ENCODE results near the gene SFPQ. TPM values are rescaled to one million over a fixed set of nuclear protein-coding genes. Genes with fewer than 3 reads are reported as not detected.
A peak's percentile ranks its signal among the peaks of the same experiment; 100 is the strongest.

SFPQ gene
- total RNA-seq, 3 donors from 2014 or later (not counting 1 experiment from before 2014, with no cell fraction given): 492 to 594 (median 558) TPM

DNA sequence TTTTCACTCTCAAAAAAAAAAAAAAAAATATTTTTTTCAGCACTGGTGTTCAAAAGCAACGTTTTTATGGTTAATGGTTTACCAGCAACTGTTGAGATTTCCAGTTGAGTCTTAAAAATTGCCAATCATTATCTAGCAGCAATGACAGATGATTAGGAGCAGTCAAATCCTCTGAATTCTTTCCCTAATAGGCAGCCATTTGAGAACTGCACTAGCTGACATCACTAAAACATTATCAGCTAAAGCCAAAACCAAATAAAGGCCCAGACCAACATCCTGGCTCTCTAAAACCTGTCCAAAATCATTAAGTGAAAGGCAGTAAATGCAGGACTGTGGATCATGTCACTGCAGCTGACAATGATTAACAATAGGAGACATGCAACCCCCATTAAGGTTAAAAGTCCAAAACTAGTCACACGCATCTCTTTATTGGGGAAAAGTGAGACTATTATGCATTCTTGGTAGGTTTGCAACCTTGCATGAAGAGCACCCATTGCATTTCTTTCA, 14.0 kb downstream of the SFPQ start:
- no peak for TF ChIP-seq CTCF (IDR thresholded peaks at IDR 0.05)
- DNase-seq (no peak), ATAC-seq (no peak)
- Mint-ChIP-seq H3K9me3 (no peaks in the 10 kb centered on the region), H3K36me3 (peaks cover 28% of the 10 kb centered on the region), H3K4me3 (peak overlapping the region; percentile 40), H3K27me3 (ENCODE audit: low read depth in 2 of 2) (no peaks in the 10 kb centered on the region), H3K27ac (peak overlapping the region; percentile 65 to 79), H3K4me1 (peaks cover 53 to 61% of the 10 kb centered on the region in 2 donors)
- H3K4me1 ChIP-seq (ENCODE audit: control insufficient read depth, insufficient read depth, low read length): no peaks in the 10 kb centered on the region
- no peaks in the 10 kb centered on the region for H3K27me3 ChIP-seq (ENCODE audit: control insufficient read depth, insufficient read depth, low read length)
- H3K27ac ChIP-seq (ENCODE audit: low read length): no peak overlapping the region
- WGBS (ENCODE audit: insufficient coverage): 83% methylated on average over 2 of the region's 2 CpGs
- intact Hi-C loops (cut with micrococcal nuclease): no loop called here
- no peaks in the 10 kb centered on the region for H3K9me3 ChIP-seq (ENCODE audit: control insufficient read depth, insufficient read depth, low read length)
- H3K4me3 ChIP-seq (ENCODE audit: low read length): no peak overlapping the region
- H3K36me3 ChIP-seq (ENCODE audit: control insufficient read depth, insufficient read depth, low read length): peaks cover 85% of the 10 kb centered on the region

DNA sequence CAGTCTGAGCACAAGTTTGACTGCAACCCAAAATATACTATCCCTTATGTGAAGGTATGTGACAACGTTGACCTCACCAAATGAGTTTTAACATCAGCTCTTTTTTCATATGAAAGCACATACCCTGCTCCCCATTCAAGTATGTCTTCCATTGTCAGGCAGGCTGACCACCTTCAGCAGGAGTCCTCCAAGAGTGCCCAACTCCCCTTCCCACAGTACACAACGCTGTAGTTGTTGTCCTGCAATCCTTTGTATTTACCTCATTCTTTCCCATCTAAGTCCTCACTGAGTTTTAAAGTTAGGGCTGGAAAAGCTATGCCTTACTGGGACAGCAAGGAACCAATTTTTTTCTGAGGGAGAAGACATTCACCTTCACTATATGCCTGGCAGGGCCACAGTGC, 14.7 kb downstream of the SFPQ start:
- no peak for ATAC-seq
- H3K4me3 Mint-ChIP-seq: peak overlapping the region; percentile 21

DNA sequence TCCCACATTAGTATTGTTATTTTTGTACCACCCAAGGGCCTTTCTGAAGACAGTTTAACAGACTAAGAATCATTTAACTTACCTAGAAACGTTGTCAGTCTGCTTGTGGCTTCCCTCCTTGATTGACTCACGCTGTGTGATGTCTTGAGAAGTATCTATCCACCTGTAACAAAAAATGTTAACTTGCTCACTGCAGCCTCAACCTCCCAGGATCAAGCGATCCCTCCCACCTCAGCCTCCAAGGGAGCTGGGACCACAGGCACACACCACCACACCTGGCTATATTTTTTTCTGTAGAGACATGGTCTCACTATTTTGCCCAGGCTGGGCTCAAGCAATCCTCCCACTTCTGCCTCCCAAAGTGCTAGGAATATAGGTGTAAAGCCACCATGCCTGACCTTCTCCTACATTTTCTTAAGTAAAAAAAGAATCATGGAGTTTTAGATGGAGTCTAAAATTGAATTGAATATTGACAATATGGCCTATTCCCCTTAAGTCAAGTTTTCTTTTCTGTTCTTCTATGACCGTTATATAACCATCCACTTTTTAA, 15.6 kb downstream of the SFPQ start:
- no peak overlapping the region for H3K27ac ChIP-seq (ENCODE audit: low read length)
- Mint-ChIP-seq H3K9me3 (no peaks in the 10 kb centered on the region), H3K4me1 (peaks cover 44 to 49% of the 10 kb centered on the region in 2 donors), H3K36me3 (peaks cover 28% of the 10 kb centered on the region), H3K4me3 (no peak overlapping the region), H3K27me3 (ENCODE audit: low read depth in 2 of 2) (no peaks in the 10 kb centered on the region), H3K27ac (peak overlapping the region; percentile 65 to 79)
- peaks cover 72% of the 10 kb centered on the region for H3K36me3 ChIP-seq (ENCODE audit: control insufficient read depth, insufficient read depth, low read length)
- TF ChIP-seq CTCF (IDR thresholded peaks at IDR 0.05): no peak
- ATAC-seq: peak in 1 of 3 donors; percentile 5
- no peaks in the 10 kb centered on the region for H3K27me3 ChIP-seq (ENCODE audit: control insufficient read depth, insufficient read depth, low read length)
- H3K9me3 ChIP-seq (ENCODE audit: control insufficient read depth, insufficient read depth, low read length): no peaks in the 10 kb centered on the region
- 97% methylated on average over 4 of the region's 4 CpGs for WGBS (ENCODE audit: insufficient coverage)
- intact Hi-C loops (cut with micrococcal nuclease): no loop called here
- H3K4me3 ChIP-seq (ENCODE audit: low read length): no peak overlapping the region
- DNase-seq: no peak
- no peaks in the 10 kb centered on the region for H3K4me1 ChIP-seq (ENCODE audit: control insufficient read depth, insufficient read depth, low read length)

More for the DNA sequence above, 14.7 kb downstream of the SFPQ start:
- H3K27ac ChIP-seq (ENCODE audit: low read length): no peak overlapping the region
- H3K27me3 ChIP-seq (ENCODE audit: control insufficient read depth, insufficient read depth, low read length): no peaks in the 10 kb centered on the region
- no peak for TF ChIP-seq CTCF (IDR thresholded peaks at IDR 0.05)
- intact Hi-C loops (cut with micrococcal nuclease): no loop called here
- H3K9me3 ChIP-seq (ENCODE audit: control insufficient read depth, insufficient read depth, low read length): no peaks in the 10 kb centered on the region
- no peak for DNase-seq
- no peak overlapping the region for H3K4me3 ChIP-seq (ENCODE audit: low read length)
- no peaks in the 10 kb centered on the region for H3K27me3 Mint-ChIP-seq (ENCODE audit: low read depth in 2 of 2)
- H3K9me3 Mint-ChIP-seq: no peaks in the 10 kb centered on the region
- peak overlapping the region; percentile 65 to 79 for H3K27ac Mint-ChIP-seq
- H3K4me1 Mint-ChIP-seq: peaks cover 52 to 55% of the 10 kb centered on the region in 2 donors
- H3K36me3 Mint-ChIP-seq: peaks cover 28% of the 10 kb centered on the region
- H3K36me3 ChIP-seq (ENCODE audit: control insufficient read depth, insufficient read depth, low read length): peaks cover 79% of the 10 kb centered on the region
- WGBS (ENCODE audit: insufficient coverage): 93% methylated on average over 2 of the region's 2 CpGs
- H3K4me1 ChIP-seq (ENCODE audit: control insufficient read depth, insufficient read depth, low read length): no peaks in the 10 kb centered on the region

DNA sequence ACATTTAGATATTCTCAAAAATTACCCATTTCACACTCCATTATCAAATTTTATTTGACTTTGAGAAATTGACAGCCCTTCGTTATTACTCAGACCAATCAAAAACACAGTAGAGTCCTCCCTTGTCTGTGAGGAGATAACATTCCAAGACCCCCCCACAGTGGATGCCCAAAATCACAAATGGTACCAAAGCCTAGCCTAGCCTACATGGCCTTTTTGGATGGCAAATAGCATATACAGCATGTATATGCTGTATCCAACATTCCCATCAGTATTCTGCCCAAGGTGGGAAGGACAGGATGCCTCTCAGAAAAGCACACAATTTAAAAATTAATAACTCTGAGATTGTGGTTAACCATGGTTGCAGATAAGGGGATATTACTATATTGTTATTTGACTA, 17.3 kb downstream of the SFPQ start:
- no peak for DNase-seq
- H3K36me3 ChIP-seq (ENCODE audit: control insufficient read depth, insufficient read depth, low read length): peaks cover 55% of the 10 kb centered on the region
- no peaks in the 10 kb centered on the region for H3K27me3 Mint-ChIP-seq (ENCODE audit: low read depth in 2 of 2)
- no peak overlapping the region for H3K4me3 ChIP-seq (ENCODE audit: low read length)
- no peak for TF ChIP-seq CTCF (IDR thresholded peaks at IDR 0.05)
- no peaks in the 10 kb centered on the region for H3K9me3 ChIP-seq (ENCODE audit: control insufficient read depth, insufficient read depth, low read length)
- 88% methylated on average over 1 of the region's 1 CpG for WGBS (ENCODE audit: insufficient coverage)
- intact Hi-C loops (cut with micrococcal nuclease): no loop called here
- peak overlapping the region in 1 of 2 donors; percentile 63 for H3K27ac Mint-ChIP-seq
- no peak overlapping the region for H3K27ac ChIP-seq (ENCODE audit: low read length)
- H3K4me1 Mint-ChIP-seq: peaks cover 27 to 33% of the 10 kb centered on the region in 2 donors
- H3K36me3 Mint-ChIP-seq: peaks cover 18% of the 10 kb centered on the region
- no peaks in the 10 kb centered on the region for H3K27me3 ChIP-seq (ENCODE audit: control insufficient read depth, insufficient read depth, low read length)
- ATAC-seq: no peak
- H3K4me3 Mint-ChIP-seq: no peak overlapping the region
- no peaks in the 10 kb centered on the region for H3K9me3 Mint-ChIP-seq
- no peaks in the 10 kb centered on the region for H3K4me1 ChIP-seq (ENCODE audit: control insufficient read depth, insufficient read depth, low read length)
